HEK293 (cell line): ENCODE results near the gene TMEM125.

Experiments
- CTCF ChIP-seq: fragments of 450-650 bp; formaldehyde crosslinking; IDR thresholded peaks from 2 replicates; pipeline ENCODE4 v1.5.1; 2016; ENCODE audit warnings: missing biosample characterization, missing genetic modification characterization
- ZNF324 ChIP-seq: fragments of 450-650 bp; formaldehyde crosslinking; IDR thresholded peaks from 2 replicates; pipeline ENCODE4 v1.5.1; 2016; ENCODE audit warnings: missing biosample characterization, missing genetic modification characterization
- ZNF621 ChIP-seq: fragments of 450-650 bp; formaldehyde crosslinking; IDR thresholded peaks from 2 replicates; pipeline ENCODE4 v1.5.1; 2017; ENCODE audit warnings: missing biosample characterization, missing genetic modification characterization

GRCh38 chr1:43269627-43270375 lies at the start of gene TMEM125:
- TF ChIP-seq ZNF324 (tag by site-specific recombination) (no peak), CTCF (tag by site-specific recombination) (no peak), ZNF621 (no peak)
